ENCODE results near the gene GSTM1. TPM values are rescaled to one million over a fixed set of nuclear protein-coding genes. Genes with fewer than 3 reads are reported as not detected.

The GSTM1 gene
- total RNA-seq, 1 experiment from 2014 or later, result not detected

DNA sequence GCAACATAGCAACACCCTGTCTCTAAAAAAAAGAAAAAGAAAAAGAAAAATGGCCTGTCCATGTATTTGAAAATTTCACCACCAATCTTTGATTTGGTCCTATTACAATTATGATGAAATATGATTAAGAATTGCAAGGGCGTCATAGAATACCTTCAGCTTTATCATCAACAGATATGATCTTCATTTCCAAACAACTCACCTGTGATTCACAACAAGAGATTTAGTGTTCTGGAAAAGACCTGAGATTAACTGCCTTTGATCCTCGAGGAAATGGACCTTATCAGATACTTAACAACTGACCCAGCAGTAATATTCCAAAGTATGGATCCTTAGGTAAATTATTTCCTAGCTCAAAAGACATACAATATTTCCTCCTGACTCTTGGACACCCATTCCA lies 35.2 kb upstream of the GSTM1 start:
- Histone ChIP-seq H3K4me3 (ENCODE audit: low read depth, low read length) (no peak overlapping the region), H3K27me3 (replicated peaks; ENCODE audit: control insufficient read depth, insufficient read depth, low read length) (no peaks in the 10 kb centered on the region), H3K9me3 (no peaks in the 10 kb centered on the region), H3K4me1 (no peaks in the 10 kb centered on the region), H3K36me3 (ENCODE audit: control insufficient read depth, insufficient read depth, low read length) (no peaks in the 10 kb centered on the region)
- H3K27me3 Mint-ChIP-seq (ENCODE audit: insufficient read depth, unreplicated experiment), result no peaks in the 10 kb centered on the region
- ChIA-PET POLR2A (no interaction called here), CTCF (interaction anchor here (0.7 kb wide), 1 partner anchor 12 kb away, joined by 6 read pairs; no protein-coding TSS in a partner anchor)
- H3K4me3 Mint-ChIP-seq (ENCODE audit: unreplicated experiment), result no peak overlapping the region
- no peaks in the 10 kb centered on the region for H3K36me3 Mint-ChIP-seq (ENCODE audit: insufficient read depth, unreplicated experiment)
- TF ChIP-seq, protein P1, sequence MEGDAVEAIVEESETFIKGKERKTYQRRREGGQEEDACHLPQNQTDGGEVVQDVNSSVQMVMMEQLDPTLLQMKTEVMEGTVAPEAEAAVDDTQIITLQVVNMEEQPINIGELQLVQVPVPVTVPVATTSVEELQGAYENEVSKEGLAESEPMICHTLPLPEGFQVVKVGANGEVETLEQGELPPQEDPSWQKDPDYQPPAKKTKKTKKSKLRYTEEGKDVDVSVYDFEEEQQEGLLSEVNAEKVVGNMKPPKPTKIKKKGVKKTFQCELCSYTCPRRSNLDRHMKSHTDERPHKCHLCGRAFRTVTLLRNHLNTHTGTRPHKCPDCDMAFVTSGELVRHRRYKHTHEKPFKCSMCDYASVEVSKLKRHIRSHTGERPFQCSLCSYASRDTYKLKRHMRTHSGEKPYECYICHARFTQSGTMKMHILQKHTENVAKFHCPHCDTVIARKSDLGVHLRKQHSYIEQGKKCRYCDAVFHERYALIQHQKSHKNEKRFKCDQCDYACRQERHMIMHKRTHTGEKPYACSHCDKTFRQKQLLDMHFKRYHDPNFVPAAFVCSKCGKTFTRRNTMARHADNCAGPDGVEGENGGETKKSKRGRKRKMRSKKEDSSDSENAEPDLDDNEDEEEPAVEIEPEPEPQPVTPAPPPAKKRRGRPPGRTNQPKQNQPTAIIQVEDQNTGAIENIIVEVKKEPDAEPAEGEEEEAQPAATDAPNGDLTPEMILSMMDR (IDR thresholded peaks at IDR 0.05; ENCODE audit: insufficient read depth in 1 of 2, low read depth in 1 of 2, low read length in 1 of 2, severe bottlenecking in 1 of 2, unreplicated experiment in 1 of 2), result no peak
- H3K4me1 Mint-ChIP-seq (ENCODE audit: low read depth, unreplicated experiment), result peaks cover 12% of the 10 kb centered on the region
- H3K27ac Mint-ChIP-seq (ENCODE audit: unreplicated experiment), result no peak overlapping the region
- intact Hi-C loops (cut with micrococcal nuclease; ENCODE audit: unreplicated experiment), result no loop called here
- DNase-seq, result no peak
- no TSS peak for BruUV-seq (replicated peaks)
- H3K9me3 Mint-ChIP-seq (ENCODE audit: unreplicated experiment), result no peaks in the 10 kb centered on the region

DNA sequence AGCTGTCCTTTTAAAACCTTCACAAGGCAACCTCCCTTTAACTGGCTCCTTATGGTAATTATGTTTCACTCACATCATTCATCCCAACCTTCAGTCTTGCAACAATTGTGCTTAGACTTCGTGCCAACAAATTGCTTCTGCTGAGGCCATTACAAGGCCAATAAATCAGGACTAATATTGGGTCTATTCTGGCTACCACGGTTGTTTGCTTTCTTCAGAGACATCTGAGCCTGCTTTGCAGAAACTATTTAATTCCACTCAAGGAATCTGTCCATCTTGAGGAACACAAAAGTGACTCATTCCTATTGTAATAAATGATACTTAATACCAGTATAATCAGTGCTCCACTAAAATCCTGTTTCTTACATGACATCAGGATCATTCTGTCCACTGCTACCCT lies 34.3 kb upstream of the GSTM1 start:
- TF ChIP-seq, protein P1 (IDR thresholded peaks at IDR 0.05; ENCODE audit: insufficient read depth in 1 of 2, low read depth in 1 of 2, low read length in 1 of 2, severe bottlenecking in 1 of 2, unreplicated experiment in 1 of 2), result no peak
- no peaks in the 10 kb centered on the region for H3K9me3 Mint-ChIP-seq (ENCODE audit: unreplicated experiment)
- Histone ChIP-seq H3K36me3 (ENCODE audit: control insufficient read depth, insufficient read depth, low read length) (no peaks in the 10 kb centered on the region), H3K9me3 (no peaks in the 10 kb centered on the region), H3K4me1 (no peaks in the 10 kb centered on the region), H3K4me3 (ENCODE audit: low read depth, low read length) (no peak overlapping the region), H3K27me3 (replicated peaks; ENCODE audit: control insufficient read depth, insufficient read depth, low read length) (no peaks in the 10 kb centered on the region)
- BruUV-seq (replicated peaks), result no TSS peak
- ChIA-PET CTCF (interaction anchor here (0.7 kb wide), 1 partner anchor 95 kb away, joined by 3 read pairs; no protein-coding TSS in a partner anchor), POLR2A (no interaction called here)
- peaks cover 12% of the 10 kb centered on the region for H3K4me1 Mint-ChIP-seq (ENCODE audit: low read depth, unreplicated experiment)
- no peak overlapping the region for H3K4me3 Mint-ChIP-seq (ENCODE audit: unreplicated experiment)
- H3K36me3 Mint-ChIP-seq (ENCODE audit: insufficient read depth, unreplicated experiment), result no peaks in the 10 kb centered on the region
- no peak overlapping the region for H3K27ac Mint-ChIP-seq (ENCODE audit: unreplicated experiment)
- no peak for DNase-seq
- intact Hi-C loops (cut with micrococcal nuclease; ENCODE audit: unreplicated experiment), result no loop called here
- no peaks in the 10 kb centered on the region for H3K27me3 Mint-ChIP-seq (ENCODE audit: insufficient read depth, unreplicated experiment)

DNA sequence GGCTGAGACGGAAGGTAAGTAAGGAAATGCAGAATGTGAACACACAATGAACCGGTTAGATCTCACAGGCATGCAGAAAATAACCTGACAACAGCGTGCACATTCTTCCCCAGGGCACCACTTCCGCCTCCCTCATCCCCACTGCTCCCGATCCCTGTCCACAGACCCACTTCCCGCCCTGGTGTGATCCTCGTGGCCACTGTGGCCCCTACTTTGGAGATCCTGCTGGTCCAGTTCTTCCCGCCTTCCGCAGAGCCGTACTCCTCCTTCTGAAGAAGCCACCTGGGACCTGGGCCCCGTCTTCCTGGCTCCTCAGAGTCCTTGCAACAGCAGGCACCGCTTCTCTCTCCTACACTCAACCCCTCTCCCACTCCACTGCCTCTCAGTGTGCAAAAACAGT lies 33.1 kb upstream of the GSTM1 start:
- H3K27me3 ChIP-seq (replicated peaks; ENCODE audit: control insufficient read depth, insufficient read depth, low read length), result no peaks in the 10 kb centered on the region
- TF ChIP-seq, protein P1 (IDR thresholded peaks at IDR 0.05; ENCODE audit: insufficient read depth in 1 of 2, low read depth in 1 of 2, low read length in 1 of 2, severe bottlenecking in 1 of 2, unreplicated experiment in 1 of 2), result no peak
- H3K4me3 ChIP-seq (ENCODE audit: low read depth, low read length), result no peak overlapping the region
- no peaks in the 10 kb centered on the region for H3K36me3 Mint-ChIP-seq (ENCODE audit: insufficient read depth, unreplicated experiment)
- no peaks in the 10 kb centered on the region for H3K27me3 Mint-ChIP-seq (ENCODE audit: insufficient read depth, unreplicated experiment)
- ChIA-PET POLR2A (no interaction called here), CTCF (no interaction called here)
- intact Hi-C loops (cut with micrococcal nuclease; ENCODE audit: unreplicated experiment), result no loop called here
- no peaks in the 10 kb centered on the region for H3K9me3 ChIP-seq
- no peak for DNase-seq
- peak overlapping the region; percentile 80 for H3K4me3 Mint-ChIP-seq (ENCODE audit: unreplicated experiment)
- no TSS peak for BruUV-seq (replicated peaks)
- no peaks in the 10 kb centered on the region for H3K9me3 Mint-ChIP-seq (ENCODE audit: unreplicated experiment)
- peaks cover 18% of the 10 kb centered on the region for H3K4me1 Mint-ChIP-seq (ENCODE audit: low read depth, unreplicated experiment)
- no peaks in the 10 kb centered on the region for H3K4me1 ChIP-seq
- H3K36me3 ChIP-seq (ENCODE audit: control insufficient read depth, insufficient read depth, low read length), result no peaks in the 10 kb centered on the region
- H3K27ac Mint-ChIP-seq (ENCODE audit: unreplicated experiment), result no peak overlapping the region

Data from Caco-2 (cell line).